ENCODE results near the gene CARHSP1. TPM values are rescaled to one million over a fixed set of nuclear protein-coding genes. Genes with fewer than 3 reads are reported as not detected.

The CARHSP1 gene
- total and polyA plus RNA-seq, 2 of the 8 experiments (the other 6 are each of a cell fraction or from before 2014, with no cell fraction given): 292 to 300 TPM

DNA sequence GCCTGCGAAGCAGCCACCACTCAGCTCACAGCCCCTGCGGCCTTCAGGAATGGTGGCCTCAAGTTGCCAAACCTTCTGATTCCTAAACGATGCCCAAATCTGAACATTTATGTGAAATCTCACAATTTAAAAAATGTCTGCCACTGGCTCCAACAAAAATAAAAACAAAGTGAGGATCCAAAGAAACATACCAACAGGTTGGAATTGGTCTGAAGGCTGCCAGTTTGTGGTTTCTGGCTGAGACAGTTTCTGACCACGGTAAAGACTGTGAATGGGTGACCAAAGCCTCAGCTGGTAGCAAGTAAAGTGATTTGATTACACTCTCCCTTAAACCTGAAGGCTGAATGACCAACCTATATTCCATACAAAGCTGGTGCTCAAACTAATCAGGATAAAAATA is 38.3 kb upstream of the CARHSP1 start:
- H2AFZ ChIP-seq (ENCODE audit: low read length): no peak overlapping the region
- no peak overlapping the region for H2BK5ac ChIP-seq (ENCODE audit: low read depth, low read length)
- H4K8ac ChIP-seq (ENCODE audit: extremely low read depth, insufficient read depth, low read length): no peak overlapping the region
- H3K23ac ChIP-seq (ENCODE audit: insufficient read length): no peak overlapping the region
- H3K79me1 ChIP-seq (ENCODE audit: low read depth, low read length): peaks cover 6% of the 10 kb centered on the region
- H3K4me3 ChIP-seq (ENCODE audit: extremely low read depth in 1 of 4, insufficient read depth in 2 of 4, low read depth in 3 of 4, low read length in 4 of 4): no peak overlapping the region
- CTCF ChIA-PET (ENCODE audit: partially characterized antibody): interaction anchor here (1.1 to 1.3 kb wide), 4 partner anchors 10 to 96 kb away, joined by 3 to 5 read pairs (median 3); no protein-coding TSS in a partner anchor
- peaks cover 0 to 3% of the 10 kb centered on the region in 2 experiments; a peak in 1 of 4 replicates for H3K79me2 ChIP-seq (ENCODE audit: control insufficient read depth in 1 of 2, insufficient read depth in 2 of 2, low read length in 2 of 2)
- H3K14ac ChIP-seq (ENCODE audit: insufficient read length): no peak overlapping the region
- no peak overlapping the region for H4K5ac ChIP-seq (ENCODE audit: insufficient read length, low read depth, low read length)
- 92% methylated on average over 4 of the region's 4 CpGs; no CpG with 5 or more reads in 1 of the 2 experiments for WGBS, 2 experiments (ENCODE audit: extremely low coverage in 1 of 2, insufficient coverage in 1 of 2, insufficient read length in 1 of 2, insufficient replicate concordance in 2 of 2, low coverage in 1 of 2, low lambda C conversion rate in 2 of 2, missing lambda C conversion rate in 1 of 2)
- no peak overlapping the region for H2BK120ac ChIP-seq (replicated peaks; ENCODE audit: low read depth, low read length)
- H3K4ac ChIP-seq (replicated peaks; ENCODE audit: insufficient read length, low read depth, low read length): no peak overlapping the region
- no peak overlapping the region for H3K9ac ChIP-seq (replicated peaks in 1 of 4; ENCODE audit: extremely low read depth in 1 of 4, low read depth in 3 of 4, low read length in 3 of 4)
- no peak overlapping the region for H3K4me2 ChIP-seq (ENCODE audit: insufficient read depth in 1 of 2, low read depth in 2 of 2, low read length in 2 of 2)
- no peaks in the 10 kb centered on the region; a peak in 1 of 7 replicates for H3K4me1 ChIP-seq (replicated peaks in 1 of 4; ENCODE audit: control insufficient read depth in 3 of 4, insufficient read depth in 4 of 4, low read length in 3 of 4)
- H3K27me3 ChIP-seq (replicated peaks in 1 of 4; ENCODE audit: control insufficient read depth in 3 of 4, extremely low read depth in 1 of 4, insufficient read depth in 3 of 4, low read length in 3 of 4): no peaks in the 10 kb centered on the region
- no peak overlapping the region for H2AK5ac ChIP-seq (ENCODE audit: low read depth, low read length)
- TF ChIP-seq, protein P1, sequence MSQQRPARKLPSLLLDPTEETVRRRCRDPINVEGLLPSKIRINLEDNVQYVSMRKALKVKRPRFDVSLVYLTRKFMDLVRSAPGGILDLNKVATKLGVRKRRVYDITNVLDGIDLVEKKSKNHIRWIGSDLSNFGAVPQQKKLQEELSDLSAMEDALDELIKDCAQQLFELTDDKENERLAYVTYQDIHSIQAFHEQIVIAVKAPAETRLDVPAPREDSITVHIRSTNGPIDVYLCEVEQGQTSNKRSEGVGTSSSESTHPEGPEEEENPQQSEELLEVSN (IDR thresholded peaks at IDR 0.05): no peak
- no peak for TF ChIP-seq NRF1 (IDR thresholded peaks at IDR 0.05; ENCODE audit: low read depth, low read length)
- H3K18ac ChIP-seq (ENCODE audit: extremely low read depth, low read length): no peak overlapping the region
- H3K27ac ChIP-seq (ENCODE audit: low read depth, low read length): no peak overlapping the region
- no peaks in the 10 kb centered on the region for H3K9me3 ChIP-seq (ENCODE audit: insufficient read depth in 2 of 2, low read depth in 1 of 2, low read length in 1 of 2)
- H3K36me3 ChIP-seq (ENCODE audit: control insufficient read depth in 2 of 4, insufficient read depth in 4 of 4, low read length in 3 of 4): peaks cover 18 to 86% (median 61%) of the 10 kb centered on the region in 4 experiments
- no peak overlapping the region for H2BK20ac ChIP-seq (ENCODE audit: low read length)
- no peak overlapping the region for H2BK12ac ChIP-seq (ENCODE audit: low read depth, low read length)
- DNase-seq (ENCODE audit: low read depth in 1 of 2, low spot score in 2 of 2) (no peak), FAIRE-seq (no peak)
- H4K20me1 ChIP-seq (replicated peaks in 1 of 2; ENCODE audit: control insufficient read depth in 1 of 2, insufficient read depth in 2 of 2, low read length in 2 of 2): peaks cover 7 to 9% of the 10 kb centered on the region in 2 experiments
- POLR2A ChIA-PET (ENCODE audit: partially characterized antibody): interaction anchor here (1.3 kb wide), 1 partner anchor 12 kb away, joined by 3 read pairs; no protein-coding TSS in a partner anchor
- H3K56ac ChIP-seq (replicated peaks; ENCODE audit: insufficient read length, low read depth, low read length): no peak overlapping the region
- H3K23me2 ChIP-seq (ENCODE audit: low read depth, low read length): no peaks in the 10 kb centered on the region
- H2BK15ac ChIP-seq (ENCODE audit: low read length): no peak overlapping the region
- no peak overlapping the region for H4K91ac ChIP-seq (replicated peaks; ENCODE audit: insufficient read length, low read length)
